Endothelial cell of umbilical vein (primary cell): ENCODE results near the gene ASGR2. TPM values are rescaled to one million over a fixed set of nuclear protein-coding genes. Genes with fewer than 3 reads are reported as not detected.
"Not testable (repeated sequence)": the region's sequence is repeated elsewhere in the genome, so short reads cannot be mapped to it uniquely, and the experiment has no call there.

ENCODE experiments used
- BruUV-seq: library from RNA; stranded (reverse); fragments of 400-500 nt; replicated peaks from 2 replicates; lab custom pipeline; 2021; lab: Mats Ljungman, UMichigan
- CTCF ChIA-PET: fragments of 300-600, 350-600 bp; sonication (Branson Sonifier 250); formaldehyde crosslinking; loops from one replicate; lab custom pipeline; 2021; ENCODE audit warnings: antibody characterized with exemption, inconsistent platforms; lab: Charles Lee
- POLR2A ChIA-PET: fragments of 300-600, 350-600 bp; sonication (Branson Sonifier 250); formaldehyde crosslinking; loops from one replicate; lab custom pipeline; 2021; ENCODE audit warnings: antibody characterized with exemption, inconsistent platforms; lab: Charles Lee
- DNase-seq: peaks from one replicate; pipeline ENCODE4 v3.0.0-alpha.2; 2011; ENCODE audit warnings: low read depth, low spot score
- FAIRE-seq: peaks from 2 replicates; lab custom pipeline; 2011; peaks lifted over from hg19 to GRCh38; lab: Jason Lieb, UNC
- H2AFZ ChIP-seq: 2 replicates; pipeline ENCODE4 v1.6.0; 2012; ENCODE audit warnings: low read depth, low read length, control low read depth, inconsistent platforms
- H3K27ac ChIP-seq: 2 replicates; pipeline ENCODE4 v1.5.1; 2011; ENCODE audit warnings: low read depth, mild to moderate bottlenecking, control low read depth, low read length, moderate library complexity; ENCODE audit not compliant: insufficient read depth
- H3K27me3 ChIP-seq, 2 experiments: 2 replicates each; pipeline versions ENCODE4 v1.6.0 to v1.6.1; 2011; ENCODE audit warnings: low read length in 2 of 2, mixed read lengths in 1 of 2; ENCODE audit not compliant: control insufficient read depth in 2 of 2, insufficient read depth in 2 of 2
- H3K36me3 ChIP-seq, 2 experiments: 2 replicates in 1 of 2; 3 replicates in 1 of 2; pipeline ENCODE4 v1.5.1; 2011; ENCODE audit warnings: low read length in 2 of 2, mild to moderate bottlenecking in 1 of 2, moderate library complexity in 1 of 2; ENCODE audit not compliant: control insufficient read depth in 2 of 2, insufficient read depth in 2 of 2; ENCODE audit errors: extremely low read depth in 1 of 2
- H3K4me1 ChIP-seq: 3 replicates; pipeline ENCODE4 v1.5.1; 2011; ENCODE audit warnings: mild to moderate bottlenecking, low read length; ENCODE audit not compliant: control insufficient read depth, insufficient read depth; ENCODE audit errors: extremely low read depth
- H3K4me2 ChIP-seq: 2 replicates; pipeline ENCODE4 v1.6.1; 2011; ENCODE audit warnings: low read length, control low read depth, mixed read lengths; ENCODE audit not compliant: insufficient read depth
- H3K4me3 ChIP-seq, 3 experiments: fragments of 200-600 bp in 1 of 3; sonication (generic), shearing (Covaris generic) in 1 of 3; replicated peaks in 1 of 3; 2 replicates each; pipeline ENCODE4 v1.5.1; 2011 to 2016; ENCODE audit warnings: control low read depth in 3 of 3, low read length in 3 of 3, mild to moderate bottlenecking in 2 of 3, inconsistent platforms in 1 of 3, low read depth in 1 of 3, moderate library complexity in 1 of 3; ENCODE audit not compliant: insufficient read depth in 1 of 3
- H3K79me2 ChIP-seq: 2 replicates; pipeline ENCODE4 v1.6.0; 2012; ENCODE audit warnings: low read length, inconsistent platforms; ENCODE audit not compliant: control insufficient read depth, insufficient read depth
- H3K9ac ChIP-seq: replicated peaks from 2 replicates; pipeline ENCODE3; 2011; ENCODE audit warnings: low read length, control low read depth; ENCODE audit not compliant: insufficient read depth; ENCODE audit errors: extremely low read depth
- H3K9me1 ChIP-seq: replicated peaks from 3 replicates; pipeline ENCODE4 v1.6.0; 2011; ENCODE audit warnings: mild to moderate bottlenecking, low read length; ENCODE audit not compliant: control insufficient read depth, insufficient read depth; ENCODE audit errors: extremely low read depth
- H3K9me3 ChIP-seq: replicated peaks from 2 replicates; pipeline ENCODE4 v1.5.1; 2012; ENCODE audit warnings: low read length, inconsistent platforms; ENCODE audit not compliant: control insufficient read depth, insufficient read depth
- H4K20me1 ChIP-seq: replicated peaks from 2 replicates; pipeline ENCODE3; 2011; ENCODE audit warnings: mild to moderate bottlenecking, low read length; ENCODE audit not compliant: control insufficient read depth, insufficient read depth; ENCODE audit errors: extremely low read depth
- FOS ChIP-seq: IDR thresholded peaks from 2 replicates; pipeline ENCODE4 v1.6.1; 2011; ENCODE audit warnings: mild to moderate bottlenecking, low read length, moderate library complexity, borderline replicate concordance; ENCODE audit not compliant: insufficient read depth
- GATA2 ChIP-seq: IDR thresholded peaks from 2 replicates; pipeline ENCODE4 v1.7.0; 2011; ENCODE audit warnings: low read depth, mild to moderate bottlenecking, moderate library complexity, mixed read lengths, low read length; ENCODE audit not compliant: insufficient read length, insufficient read depth
- dilution Hi-C: fragments of 300-500 bp; cut with MboI; formaldehyde crosslinking; loops from one replicate; pipeline ENCODE4 v1.15.0; 2019; ENCODE audit warnings: low sequenced_read_pairs; ENCODE audit not compliant: extremely low pct_ligation_motif_present
- intact Hi-C: fragments of 100-400 bp; cut with micrococcal nuclease; formaldehyde crosslinking; loops from one replicate; pipeline ENCODE4 v1.10.0; 2022
- polyA plus RNA-seq, 4 experiments: library from polyadenylated mRNA; depleted of rRNA in 3 of 4; stranded (reverse) in 3 of 4; unstranded in 1 of 4; fragments of >200 nt; gene quantifications; 2 replicates each; pipeline versions ENCODE4 v1.2.1 to v1.2.3, GENCODE V29; 2011 to 2012; ENCODE audit warnings: missing spikeins in 1 of 4
- total RNA-seq: library from RNA; stranded (reverse); gene quantifications from 2 replicates; pipeline ENCODE4 v1.2.3, GENCODE V29; 2021

Gene ASGR2
- total and polyA plus RNA-seq, 2 donors (not counting 3 experiments of a cell fraction or from before 2014, with no cell fraction given), result not detected

DNA sequence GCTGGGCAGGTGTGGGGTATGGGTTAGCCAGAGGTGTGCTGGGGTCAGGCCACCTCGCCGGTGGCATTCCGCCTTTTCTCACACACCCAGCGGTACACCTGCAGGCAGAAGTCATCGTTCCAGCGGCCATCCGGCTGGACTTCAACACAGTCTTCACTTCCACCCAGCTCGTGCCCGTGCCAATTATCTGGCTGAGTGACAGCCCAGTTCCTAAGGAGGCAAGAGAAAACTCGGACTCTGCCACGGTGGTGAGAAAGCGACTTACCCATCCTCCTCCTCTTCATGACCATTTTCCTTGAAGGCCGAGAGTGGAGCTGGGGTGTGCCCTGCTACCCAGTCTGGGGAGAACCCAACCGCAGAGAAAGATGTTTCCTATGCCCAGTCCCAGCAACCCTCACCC is 13.1 kb downstream of the ASGR2 start:
- Histone ChIP-seq H3K79me2 (no peaks in the 10 kb centered on the region), H3K27me3 (peaks cover 0 to 11% of the 10 kb centered on the region in 2 experiments), H3K36me3 (no peaks in the 10 kb centered on the region), H2AFZ (no peak overlapping the region), H3K9ac (no peak overlapping the region), H3K4me3 (no peak overlapping the region), H4K20me1 (no peaks in the 10 kb centered on the region), H3K9me3 (no peaks in the 10 kb centered on the region), H3K4me1 (no peaks in the 10 kb centered on the region), H3K4me2 (no peak overlapping the region), H3K9me1 (no peaks in the 10 kb centered on the region), H3K27ac (no peak overlapping the region)
- ChIA-PET CTCF (interaction anchor here (1.6 to 2.0 kb wide), 2 partner anchors 20 to 50 kb away, joined by 8 read pairs; no protein-coding TSS in a partner anchor), POLR2A (no interaction called here)
- dilution Hi-C loops, result no loop called here
- BruUV-seq, result no TSS peak
- intact Hi-C loops, result no loop called here
- FAIRE-seq, result no peak
- no peak for DNase-seq
- TF ChIP-seq GATA2 (no peak), FOS (no peak)

DNA sequence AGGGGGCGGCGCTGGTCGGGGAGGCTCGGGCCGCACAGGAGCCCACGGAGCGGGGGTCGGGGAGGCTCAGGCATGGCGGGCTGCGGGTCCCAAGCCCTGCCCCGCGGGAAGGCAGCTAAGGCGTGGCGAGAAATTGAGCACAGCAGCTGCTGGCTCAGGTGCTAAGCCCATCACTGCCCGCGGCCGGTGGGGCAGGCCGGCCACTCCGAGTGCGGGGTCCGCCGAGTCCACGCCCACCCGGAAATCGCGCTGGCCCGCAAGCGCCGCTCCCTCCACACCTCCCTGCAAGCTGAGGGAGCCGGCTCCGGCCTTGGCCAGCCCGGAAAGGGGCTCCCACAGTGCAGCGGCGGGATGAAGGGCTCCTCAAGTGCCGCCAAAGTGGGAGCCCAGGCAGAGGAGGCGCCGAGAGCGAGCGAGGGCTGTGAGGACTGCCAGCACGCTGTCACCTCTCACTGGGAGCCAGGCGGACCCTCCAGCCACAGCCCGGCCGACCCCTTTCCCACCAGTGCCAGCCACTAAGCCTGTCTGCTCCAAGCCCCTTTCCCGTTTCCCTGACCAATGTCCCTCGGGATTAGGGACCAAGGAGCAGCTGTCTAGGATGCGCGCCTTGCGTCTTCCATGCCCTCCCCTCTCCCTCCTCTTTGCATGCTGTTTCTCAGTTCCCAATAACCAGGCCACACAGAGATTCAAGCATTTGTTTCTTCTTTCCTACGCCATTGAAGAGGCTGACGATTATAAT is 13.8 kb downstream of the ASGR2 start:
- H3K9me3 ChIP-seq, H3K4me3 ChIP-seq, H3K79me2 ChIP-seq, H3K27ac ChIP-seq, BruUV-seq, H2AFZ ChIP-seq, DNase-seq, H4K20me1 ChIP-seq, POLR2A ChIA-PET, H3K4me2 ChIP-seq, H3K4me1 ChIP-seq, FAIRE-seq, H3K9me1 ChIP-seq, intact Hi-C loops, H3K9ac ChIP-seq, H3K36me3 ChIP-seq, dilution Hi-C loops: not testable (repeated sequence)
- CTCF ChIA-PET, result interaction anchor here (2.0 kb wide), 1 partner anchor 20 kb away, joined by 8 read pairs; no protein-coding TSS in a partner anchor
- H3K27me3 ChIP-seq, result peaks cover 0 to 11% of the 10 kb centered on the region in 2 experiments
